Lower leg skin (tissue), 3 donors: ENCODE data around the gene ASIC3.

Experiments used
- POLR2A ChIP-seq, 2 donors: fragments of 450-650 bp; IDR thresholded peaks; one replicate each; pipeline ENCODE4 v1.6.1; 2016 to 2017; ENCODE audit warnings: antibody characterized with exemption in 2 of 2, mild to moderate bottlenecking in 1 of 2, moderate library complexity in 1 of 2
- TF ChIP-seq, protein P1 (sequence below), 3 donors: fragments of 450-650 bp; IDR thresholded peaks; one replicate each; pipeline ENCODE4 v1.5.1; 2016; ENCODE audit warnings: antibody characterized with exemption in 3 of 3, mild to moderate bottlenecking in 3 of 3, moderate library complexity in 2 of 3

DNA sequence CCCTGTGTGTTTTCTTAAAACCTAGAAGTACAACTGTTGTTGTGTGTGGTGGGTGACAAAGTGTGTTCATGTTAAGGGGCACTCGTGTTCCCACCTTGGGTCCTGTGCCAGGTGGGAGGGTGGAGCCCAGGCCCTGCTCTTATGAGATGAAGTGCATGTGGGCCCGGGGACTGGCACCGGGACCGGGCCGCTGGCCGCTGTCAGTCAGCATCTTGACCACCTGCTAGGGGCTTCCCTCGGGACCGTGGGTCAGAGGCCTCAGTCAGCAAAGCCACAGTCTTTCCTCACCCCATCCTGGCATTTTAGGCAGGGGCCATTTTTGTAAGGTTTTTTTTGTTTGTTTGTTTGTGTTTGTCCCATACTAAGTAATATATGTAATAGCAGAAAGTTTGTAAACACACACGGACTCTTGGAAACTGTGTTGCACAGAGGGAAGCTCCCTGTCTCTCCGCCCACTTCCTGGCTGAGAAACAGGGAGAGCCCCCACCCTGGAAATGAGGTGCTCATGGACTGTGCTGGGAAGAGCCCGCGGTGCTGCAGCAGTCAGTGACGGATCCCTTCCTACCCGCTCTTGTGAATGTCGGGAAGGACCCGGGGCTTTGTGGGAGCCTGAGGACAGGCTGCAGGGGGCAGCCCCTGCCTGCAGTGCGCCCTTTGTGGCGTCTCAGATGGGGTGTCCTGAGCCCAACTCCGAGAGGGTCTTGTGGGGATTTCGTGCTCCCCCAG is 51.3 kb downstream of the ASIC3 start:
- TF ChIP-seq POLR2A (IDR thresholded peaks at IDR 0.05): no peak
- TF ChIP-seq, protein P1, sequence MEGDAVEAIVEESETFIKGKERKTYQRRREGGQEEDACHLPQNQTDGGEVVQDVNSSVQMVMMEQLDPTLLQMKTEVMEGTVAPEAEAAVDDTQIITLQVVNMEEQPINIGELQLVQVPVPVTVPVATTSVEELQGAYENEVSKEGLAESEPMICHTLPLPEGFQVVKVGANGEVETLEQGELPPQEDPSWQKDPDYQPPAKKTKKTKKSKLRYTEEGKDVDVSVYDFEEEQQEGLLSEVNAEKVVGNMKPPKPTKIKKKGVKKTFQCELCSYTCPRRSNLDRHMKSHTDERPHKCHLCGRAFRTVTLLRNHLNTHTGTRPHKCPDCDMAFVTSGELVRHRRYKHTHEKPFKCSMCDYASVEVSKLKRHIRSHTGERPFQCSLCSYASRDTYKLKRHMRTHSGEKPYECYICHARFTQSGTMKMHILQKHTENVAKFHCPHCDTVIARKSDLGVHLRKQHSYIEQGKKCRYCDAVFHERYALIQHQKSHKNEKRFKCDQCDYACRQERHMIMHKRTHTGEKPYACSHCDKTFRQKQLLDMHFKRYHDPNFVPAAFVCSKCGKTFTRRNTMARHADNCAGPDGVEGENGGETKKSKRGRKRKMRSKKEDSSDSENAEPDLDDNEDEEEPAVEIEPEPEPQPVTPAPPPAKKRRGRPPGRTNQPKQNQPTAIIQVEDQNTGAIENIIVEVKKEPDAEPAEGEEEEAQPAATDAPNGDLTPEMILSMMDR (IDR thresholded peaks at IDR 0.05): no peak
